A549 (cell line): ENCODE measurements around the gene CBFA2T2.

ENCODE experiments used
- CTCF ChIP-seq: fragments of >200 bp; sonication (Bioruptor Twin); formaldehyde crosslinking; IDR thresholded peaks from 3 replicates; pipeline ENCODE4 v1.5.1; 2016
- MYC ChIP-seq: IDR thresholded peaks from 2 replicates; pipeline ENCODE4 v1.6.1; 2012; ENCODE audit warnings: mild to moderate bottlenecking, inconsistent platforms, low read length, improper control_type of control experiment, borderline replicate concordance
- RARB ChIP-seq: fragments of 250-450 bp; sonication (Bioruptor Pico); IDR thresholded peaks from 2 replicates; pipeline ENCODE4 v1.8.0; 2021; ENCODE audit warnings: mild to moderate bottlenecking, moderate library complexity

- no peak for TF ChIP-seq RARB (CRISPR knock-in tag)
- no peak for TF ChIP-seq MYC
- no peak for TF ChIP-seq CTCF
These were observed 161.7 kb downstream of the CBFA2T2 start for GRCh38 chr20:33651562-33652048.
